Glomerular visceral epithelial cell (primary cell): ENCODE measurements around the gene CCDC88A.
"Not testable (repeated sequence)": the region's sequence is repeated elsewhere in the genome, so short reads cannot be mapped to it uniquely, and the experiment has no call there.

Experiments
- DNase-seq: peaks from one replicate; pipeline ENCODE4 v3.0.0-alpha.2; 2016; ENCODE audit errors: extremely low spot score

CCDC88A gene

DNA sequence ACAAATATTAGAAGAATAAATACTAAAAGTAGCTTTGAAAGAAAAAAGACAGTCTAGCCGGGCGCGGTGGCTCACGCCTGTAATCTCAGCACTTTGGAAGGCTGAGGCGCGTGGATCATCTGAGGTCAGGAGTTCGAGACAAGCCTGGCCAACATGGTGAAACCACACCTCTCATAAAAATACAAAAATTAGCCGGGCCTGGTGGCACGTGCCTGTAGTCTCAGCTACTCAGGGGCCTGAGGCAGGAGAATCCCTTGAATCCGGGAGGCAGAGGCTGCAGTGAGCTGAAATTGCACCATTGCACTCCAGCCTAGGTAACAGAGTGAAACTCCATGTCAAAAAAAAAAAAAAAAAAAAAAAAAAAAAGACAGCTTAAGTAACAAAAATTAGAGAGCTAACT, 34.1 kb downstream of the CCDC88A start:
- not testable (repeated sequence) for DNase-seq

DNA sequence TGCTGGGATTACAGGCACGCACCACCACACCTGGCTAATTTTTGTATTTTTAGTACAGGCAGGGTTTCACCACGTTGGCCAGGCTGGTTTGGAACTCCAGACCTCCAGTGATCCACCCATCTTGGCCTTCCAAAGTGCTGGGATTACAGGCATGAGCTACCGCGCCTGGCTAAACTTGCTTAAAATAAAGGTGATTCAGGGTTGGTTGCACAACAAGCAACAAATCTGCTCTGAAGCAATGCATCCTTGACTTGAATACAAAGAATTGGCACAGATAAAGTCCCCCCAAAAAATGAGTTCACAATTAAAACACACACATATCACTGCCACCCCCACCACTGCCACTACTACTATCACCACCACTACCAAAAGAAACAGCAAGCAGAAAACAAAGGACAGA, 34.9 kb downstream of the CCDC88A start:
- no peak for DNase-seq

DNA sequence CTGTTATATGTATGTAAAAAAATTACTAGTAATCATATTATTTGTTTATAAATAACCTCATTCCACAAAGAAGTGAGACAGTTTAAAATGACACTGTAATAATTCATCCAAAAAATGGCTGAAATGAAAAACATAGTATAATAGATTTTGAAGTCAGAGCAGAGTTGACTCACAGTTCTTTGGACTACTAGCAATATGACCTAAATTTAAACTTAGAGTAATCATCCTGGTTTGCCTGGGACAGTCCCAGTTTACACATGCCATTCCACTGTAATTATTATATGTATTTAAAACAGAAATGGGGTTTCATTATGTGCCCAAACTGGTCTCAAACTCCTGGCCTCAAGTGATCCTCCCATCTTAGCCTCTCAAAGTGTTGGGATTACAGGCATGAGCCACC, 48.3 kb downstream of the CCDC88A start:
- DNase-seq = no peak

DNA sequence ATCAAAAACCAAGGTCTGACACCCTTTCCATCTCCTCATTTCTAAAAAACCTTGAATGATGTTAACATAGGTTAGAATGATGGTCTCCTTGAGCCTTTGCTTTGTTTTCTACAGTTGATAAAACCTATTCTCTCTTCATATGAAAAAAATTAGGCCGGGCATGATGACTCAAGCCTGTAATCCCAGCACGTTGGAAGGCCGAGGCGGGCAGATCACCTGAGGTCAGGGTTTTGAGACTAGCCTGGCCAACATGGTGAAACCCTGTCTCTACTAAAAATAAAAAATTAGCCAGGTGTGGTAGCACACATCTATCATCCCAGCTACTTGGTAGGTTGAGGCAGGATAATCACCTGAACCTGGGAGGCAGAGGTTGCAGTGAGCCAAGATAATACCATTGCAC, 49.4 kb downstream of the CCDC88A start:
- no peak for DNase-seq

DNA sequence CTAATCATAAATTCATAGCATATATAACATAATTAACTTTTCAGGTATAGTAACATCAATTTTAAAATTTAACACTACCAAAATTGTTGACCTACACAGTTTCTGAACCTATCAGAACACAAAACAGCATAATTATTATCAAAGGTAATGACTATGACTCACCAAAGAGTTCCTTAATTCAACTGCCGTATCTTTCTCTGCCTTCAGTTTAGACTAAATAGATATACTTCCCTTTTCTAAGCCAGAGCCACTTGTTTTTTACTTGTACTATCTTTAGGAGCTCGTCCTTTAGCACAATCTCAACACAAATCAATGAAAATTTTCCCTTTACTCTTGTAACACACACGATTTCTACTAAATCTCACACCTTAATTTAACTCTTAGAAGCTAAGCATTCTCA, 54.4 kb downstream of the CCDC88A start:
- DNase-seq = no peak

DNA sequence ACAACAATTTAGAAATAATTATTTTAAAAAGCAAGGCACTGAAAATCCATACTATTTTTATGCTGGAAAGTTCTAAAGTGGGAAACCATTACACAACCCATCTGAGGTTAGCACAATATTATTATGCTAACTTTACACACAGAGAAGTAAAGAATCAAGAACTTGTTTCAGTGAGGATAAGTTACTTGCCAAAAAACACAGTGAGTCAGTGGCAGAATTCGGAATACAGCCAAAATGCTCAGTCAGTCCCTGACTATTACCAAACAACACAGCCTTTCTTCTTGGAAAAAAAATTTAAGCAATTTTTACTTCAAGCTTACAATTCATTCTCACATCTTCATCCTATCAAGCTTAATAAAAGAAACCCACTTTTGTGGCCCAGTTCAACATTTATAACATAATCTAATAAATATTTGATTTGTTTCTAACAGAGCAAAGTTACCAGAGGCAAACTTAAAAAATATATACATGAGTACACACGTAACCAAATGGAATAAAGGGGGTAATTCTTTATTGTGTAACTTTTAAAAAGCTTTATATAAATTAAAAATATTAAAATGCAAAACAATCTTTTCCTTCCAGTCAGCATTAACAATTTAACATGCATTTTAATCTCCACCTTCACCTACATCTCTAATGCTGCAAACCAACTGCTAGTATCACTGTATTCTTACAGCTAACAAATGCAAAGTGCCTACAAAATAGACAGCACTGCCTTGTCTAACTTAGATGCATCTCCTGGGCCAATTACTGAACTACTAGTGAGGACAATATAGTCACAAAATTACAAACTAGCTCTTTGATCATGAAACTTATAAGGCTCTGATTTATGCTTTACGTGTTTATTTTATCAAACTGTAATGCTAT, 55.2 kb downstream of the CCDC88A start:
- peak; percentile 60 for DNase-seq

DNA sequence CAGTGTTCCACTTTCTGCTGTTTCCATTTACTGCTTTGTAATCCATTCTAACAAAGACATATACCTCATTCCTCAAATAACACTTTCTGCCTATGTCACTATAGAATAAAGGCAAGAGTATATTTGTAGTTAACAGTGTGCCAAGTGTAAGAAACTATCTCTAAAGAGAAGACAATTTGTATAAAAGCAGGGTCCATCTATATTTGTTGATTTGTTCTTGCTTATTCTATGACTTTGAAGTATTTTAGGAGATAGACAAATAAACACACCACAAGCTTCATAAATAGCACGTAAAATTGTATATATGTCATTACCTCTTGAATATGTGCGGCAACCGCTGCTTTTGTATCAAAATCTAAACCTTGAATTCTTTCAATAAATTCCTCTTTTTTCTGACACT, 56.0 kb downstream of the CCDC88A start:
- no peak for DNase-seq

DNA sequence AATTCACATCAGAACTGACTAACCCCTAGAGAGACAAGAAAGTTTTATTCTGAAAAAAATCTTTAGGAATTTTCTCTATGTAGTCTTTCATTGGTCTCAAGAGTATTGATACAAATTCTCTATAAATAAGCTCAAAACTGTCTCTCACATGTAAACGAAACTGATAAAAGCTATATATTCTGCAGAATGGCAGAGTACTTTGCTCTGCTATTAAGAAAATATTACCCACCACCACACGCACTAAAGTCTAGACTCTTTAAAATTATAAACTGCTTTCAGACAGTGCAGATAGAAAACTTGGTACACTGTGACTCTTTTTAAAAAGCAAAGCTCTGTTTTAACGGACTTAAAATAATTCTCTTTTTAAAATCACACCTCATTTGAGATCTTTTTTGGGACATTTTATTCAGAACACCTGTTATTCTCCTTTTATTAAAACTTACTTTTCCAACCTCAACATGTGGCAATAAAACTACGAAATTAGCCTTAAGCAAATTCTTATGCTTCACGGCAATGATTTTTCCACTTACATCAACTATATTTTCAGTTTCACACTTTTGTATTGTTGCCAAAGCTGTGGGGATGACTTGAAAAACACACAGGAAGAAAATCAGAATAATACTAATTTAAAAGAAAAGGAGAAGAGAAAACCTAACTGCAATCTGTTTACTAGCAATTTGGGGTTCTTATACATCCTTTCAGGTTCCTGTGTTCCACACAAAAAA, 58.0 kb downstream of the CCDC88A start:
- DNase-seq = no peak

DNA sequence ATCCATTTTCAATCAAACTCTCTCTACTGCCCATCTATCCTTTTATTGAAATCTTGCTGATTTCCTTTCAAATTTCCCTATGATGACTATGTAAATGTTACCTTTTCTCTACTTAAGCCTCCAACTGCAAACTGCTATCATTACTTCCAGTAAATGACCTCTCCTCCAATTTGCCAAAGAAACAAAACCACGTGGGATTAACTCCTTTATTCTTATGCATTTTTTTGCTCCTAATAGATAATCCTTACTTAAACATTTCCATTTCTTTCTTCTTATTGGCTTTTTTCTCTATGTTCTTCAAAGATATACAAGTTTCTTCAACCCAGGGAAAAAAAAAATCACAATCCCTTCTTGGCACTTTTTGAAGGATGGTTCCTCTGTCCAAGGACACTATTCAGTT, 61.2 kb downstream of the CCDC88A start:
- DNase-seq = no peak

DNA sequence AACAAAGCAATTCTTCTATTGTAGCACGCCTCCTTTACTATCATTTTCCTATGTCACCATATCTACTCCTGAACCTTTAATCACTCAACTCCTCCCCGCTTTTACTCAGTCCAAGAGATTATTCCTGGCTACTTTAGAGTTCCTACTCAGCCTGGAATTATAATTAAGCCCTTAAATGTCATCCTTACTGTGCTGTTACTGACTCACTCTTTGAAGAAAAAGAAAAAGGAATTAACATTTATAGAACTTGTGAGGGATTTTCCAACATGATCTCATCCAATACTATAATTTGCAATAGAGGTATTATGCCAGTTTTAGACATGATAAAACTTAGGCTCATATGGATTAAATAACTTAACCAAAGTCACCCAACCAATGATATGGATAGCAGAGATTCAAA, 61.7 kb downstream of the CCDC88A start:
- DNase-seq = no peak

DNA sequence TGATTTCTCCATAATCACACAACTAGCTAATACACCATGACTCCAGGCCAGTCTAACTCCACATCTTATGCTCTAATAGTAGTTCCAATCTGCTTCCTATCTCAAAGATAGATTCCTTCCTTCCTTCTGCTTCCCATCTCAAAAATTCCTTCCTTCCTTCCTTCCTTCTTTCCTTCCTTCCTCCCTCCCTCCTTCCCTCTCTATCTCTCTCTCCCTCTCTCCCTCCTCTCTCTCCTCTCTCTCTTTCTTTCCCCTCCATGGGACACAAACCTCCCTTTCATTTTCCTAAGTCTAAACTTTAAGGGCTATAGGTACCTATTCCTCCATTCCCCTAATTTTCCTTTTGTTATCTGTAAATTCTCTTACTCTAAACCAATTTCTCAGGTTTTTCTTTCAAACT, 62.5 kb downstream of the CCDC88A start:
- no peak for DNase-seq

DNA sequence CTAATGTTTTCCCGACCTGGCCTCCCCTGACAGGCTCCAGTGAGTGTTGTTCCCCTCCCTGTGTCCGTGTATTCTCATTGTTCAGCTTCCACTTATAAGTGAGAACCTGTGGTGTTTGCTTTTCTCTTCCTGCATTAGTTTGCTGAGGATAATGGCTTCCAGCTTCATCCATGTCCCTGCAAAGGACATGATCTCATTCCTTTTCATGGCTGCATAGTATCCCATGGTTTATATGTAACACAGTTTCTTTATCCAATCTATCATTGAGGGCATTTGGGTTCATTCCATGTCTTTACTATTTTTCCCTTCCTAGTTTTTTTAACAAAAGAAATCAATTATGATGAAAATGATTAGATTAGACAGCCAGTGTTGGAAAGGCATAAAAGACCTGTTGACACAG, 63.5 kb downstream of the CCDC88A start:
- not testable (repeated sequence) for DNase-seq

DNA sequence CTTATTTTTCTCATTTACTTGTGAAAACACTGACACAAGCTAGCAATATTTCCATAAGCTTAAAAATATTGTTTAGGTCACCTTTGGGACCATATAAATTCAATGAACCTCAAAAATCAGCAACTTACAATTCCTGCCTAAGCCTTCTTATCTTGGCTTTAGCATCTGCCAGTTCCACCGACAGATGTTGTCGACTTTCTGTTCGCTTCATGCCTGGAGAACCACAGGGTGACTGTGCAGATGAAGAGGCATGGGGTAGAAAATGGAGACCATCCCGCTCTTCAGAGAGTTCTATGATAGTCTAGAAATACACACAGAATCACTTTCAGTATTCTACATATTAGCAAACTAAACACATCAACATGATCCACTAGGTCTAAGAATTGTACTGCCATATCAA, 64.2 kb downstream of the CCDC88A start:
- no peak for DNase-seq

DNA sequence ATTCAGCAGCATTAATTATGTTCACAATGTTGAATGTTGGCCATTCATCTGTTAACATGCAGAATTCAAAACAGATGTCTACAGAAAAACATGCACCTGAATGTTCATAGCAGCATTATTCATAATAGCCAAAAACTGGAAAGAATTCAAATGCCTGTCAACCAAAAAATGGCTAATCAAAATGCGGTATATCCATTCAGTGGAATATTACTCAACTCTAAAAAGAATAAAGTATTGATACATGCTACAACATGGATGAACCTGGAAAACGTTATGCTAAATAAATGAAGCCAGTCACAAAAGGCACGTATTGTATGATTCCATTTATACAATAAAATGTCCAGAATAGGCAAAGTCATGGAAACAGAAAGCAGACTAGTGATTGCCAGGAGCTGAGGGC, 68.0 kb downstream of the CCDC88A start:
- no peak for DNase-seq

DNA sequence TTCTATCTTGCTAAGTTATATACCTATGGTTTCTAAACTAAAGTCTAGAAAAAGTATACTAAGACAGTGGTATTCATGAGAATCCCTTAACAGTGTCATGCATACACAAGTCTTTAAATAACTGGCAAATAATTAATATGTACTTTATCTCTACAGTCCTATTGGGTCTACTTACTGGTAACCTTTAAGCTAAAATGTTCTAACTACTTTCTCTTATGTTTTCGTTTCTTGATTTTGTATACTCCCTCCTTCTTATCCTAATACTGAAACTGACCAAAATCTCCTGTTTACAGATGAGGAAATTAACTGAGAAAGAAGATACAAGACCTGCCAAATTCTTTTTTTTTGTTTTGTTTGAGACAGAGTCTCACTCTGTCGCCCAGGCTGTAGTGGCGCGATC, 74.6 kb downstream of the CCDC88A start:
- DNase-seq = no peak

DNA sequence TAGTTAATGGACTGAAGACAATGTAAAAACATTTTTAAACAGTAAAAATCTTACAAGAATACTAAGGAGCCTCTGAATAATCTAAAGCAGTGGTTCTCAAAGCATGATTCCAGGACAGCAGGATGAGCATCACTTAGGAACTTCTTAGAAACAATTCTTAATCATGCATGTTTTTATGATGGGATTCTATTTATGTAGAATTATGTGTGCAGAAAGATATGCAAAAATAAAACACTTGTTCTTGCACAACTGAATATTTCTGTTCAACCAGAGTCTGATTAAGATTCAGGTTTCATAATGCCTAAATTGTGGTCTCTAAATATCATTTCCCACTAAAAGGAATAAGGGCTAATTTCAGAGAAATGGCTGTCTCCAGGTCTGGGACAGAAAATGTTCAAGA, 81.4 kb downstream of the CCDC88A start:
- no peak for DNase-seq

DNA sequence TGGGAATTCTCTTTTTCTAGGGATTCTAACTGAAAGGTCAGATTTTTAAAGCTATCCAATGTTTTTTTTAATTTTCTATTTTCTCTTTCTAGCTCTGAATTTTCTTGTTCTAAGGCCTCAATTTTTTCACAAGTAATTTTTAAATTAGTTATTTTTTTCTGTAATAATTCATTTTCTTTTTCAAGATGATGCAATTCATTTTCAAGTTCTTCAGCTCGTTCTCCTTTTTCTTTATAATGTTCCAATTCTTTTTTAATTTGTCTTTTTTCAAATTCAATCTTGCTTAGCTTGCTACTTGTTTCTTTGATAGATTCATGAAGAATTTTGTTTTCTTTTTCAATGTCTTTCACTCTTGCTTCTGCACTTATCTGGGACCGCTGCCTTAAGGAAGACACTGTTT, 84.9 kb downstream of the CCDC88A start:
- no peak for DNase-seq

DNA sequence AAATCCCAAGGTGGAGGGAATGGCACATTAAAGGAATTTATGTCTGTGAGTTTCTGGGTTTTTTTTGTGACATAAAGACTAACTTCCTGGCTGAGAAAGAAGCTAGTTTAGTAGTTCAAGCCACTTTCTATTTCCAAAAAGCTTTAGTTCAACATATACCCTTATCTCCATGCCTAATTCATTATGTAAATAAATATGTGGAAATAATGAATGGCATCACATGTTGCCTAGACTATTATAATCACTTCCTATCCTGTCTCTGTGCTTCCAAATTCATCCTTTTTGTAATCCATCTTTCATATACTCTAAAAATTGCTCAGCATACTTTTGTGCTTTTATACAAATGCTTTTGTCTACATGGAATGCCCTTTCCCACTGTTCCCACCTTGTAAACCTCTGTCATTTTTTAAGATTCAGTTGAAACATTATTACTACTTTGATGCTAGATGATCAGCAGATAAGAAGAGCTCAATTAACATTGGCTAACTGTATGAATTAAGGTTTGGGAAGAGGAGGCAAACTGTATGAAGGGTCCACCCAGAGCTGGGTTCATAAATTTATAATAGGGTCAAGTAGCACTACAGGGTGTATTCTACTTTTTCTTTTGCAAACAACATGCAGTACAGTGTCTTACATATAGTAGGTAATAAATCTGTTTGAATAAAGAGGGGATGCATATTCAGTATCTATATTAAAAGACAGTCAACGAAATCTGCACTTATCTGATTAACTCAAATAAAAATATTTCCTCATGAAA, 88.9 kb downstream of the CCDC88A start:
- no peak for DNase-seq

DNA sequence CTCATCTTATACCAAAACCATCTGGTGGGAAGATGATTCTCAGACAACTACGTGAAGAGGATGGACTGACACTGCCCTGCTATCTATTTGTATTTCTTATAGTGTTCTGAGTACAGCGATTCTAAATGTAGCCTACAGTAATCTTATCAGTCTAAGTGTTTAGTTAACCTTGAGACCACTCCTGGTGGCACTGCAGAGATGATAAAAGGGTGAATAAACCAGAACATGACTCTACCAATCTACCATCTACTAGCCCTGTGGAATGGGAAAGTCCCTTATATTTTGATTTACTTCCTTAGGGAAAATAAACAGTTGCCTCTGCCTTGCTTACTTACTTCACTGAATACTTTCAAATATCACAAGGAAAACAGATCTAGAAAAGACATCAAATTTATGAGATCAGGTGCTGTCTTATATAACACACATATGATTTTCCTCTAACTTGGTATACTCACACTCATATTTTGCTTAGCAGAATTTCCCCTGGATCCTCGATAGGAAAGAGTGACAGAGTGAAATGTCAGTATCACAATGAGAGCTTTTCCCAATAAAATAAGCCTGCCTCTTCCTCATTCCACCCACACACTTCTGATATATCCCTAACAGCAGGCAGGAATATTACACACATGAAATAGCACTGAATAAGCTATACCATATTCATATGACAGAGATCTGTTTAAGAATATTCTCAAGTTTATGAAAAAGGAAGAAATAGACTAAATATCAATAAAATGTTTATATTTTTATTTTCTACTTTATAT, 92.0 kb downstream of the CCDC88A start:
- DNase-seq = no peak

DNA sequence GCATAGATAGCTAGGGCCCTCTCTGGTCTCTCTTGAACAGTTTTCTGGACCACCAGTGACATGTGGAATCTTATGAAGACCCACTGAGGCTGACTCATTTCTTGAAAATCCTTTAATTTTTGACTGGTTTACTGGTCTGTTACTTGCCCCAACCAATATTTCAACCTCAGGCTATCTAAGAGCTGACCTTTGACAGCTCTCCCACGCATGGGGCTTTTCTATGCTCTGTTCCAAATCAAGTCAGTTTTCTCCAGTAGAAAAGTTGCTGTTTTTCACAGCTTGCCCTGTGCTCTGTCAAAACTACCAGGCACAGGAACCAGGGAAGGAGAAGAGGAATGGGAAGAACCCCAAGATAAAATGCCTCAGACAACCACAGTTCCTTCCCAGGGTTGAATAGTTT, 104.7 kb downstream of the CCDC88A start:
- no peak for DNase-seq

DNA sequence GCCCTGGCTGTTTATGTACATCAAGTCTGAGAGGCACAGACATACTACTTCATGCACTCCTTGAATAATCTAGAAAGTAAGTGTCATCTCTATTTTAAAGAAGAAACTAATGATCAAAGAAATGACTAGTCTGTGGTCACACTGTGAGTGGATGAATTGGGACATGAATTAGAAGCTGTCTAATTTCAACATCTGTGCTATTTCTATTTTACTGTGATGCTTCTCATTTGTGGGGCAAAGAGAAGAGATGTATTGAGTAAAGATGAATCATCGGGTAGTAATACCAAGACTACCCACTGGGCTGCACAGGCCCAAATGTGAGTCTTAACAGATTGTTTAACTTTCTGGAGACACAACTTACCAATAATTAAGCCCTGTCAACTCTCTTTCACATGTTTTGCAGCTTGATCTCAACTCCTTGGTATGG, 108.2 kb downstream of the CCDC88A start:
- DNase-seq = no peak

DNA sequence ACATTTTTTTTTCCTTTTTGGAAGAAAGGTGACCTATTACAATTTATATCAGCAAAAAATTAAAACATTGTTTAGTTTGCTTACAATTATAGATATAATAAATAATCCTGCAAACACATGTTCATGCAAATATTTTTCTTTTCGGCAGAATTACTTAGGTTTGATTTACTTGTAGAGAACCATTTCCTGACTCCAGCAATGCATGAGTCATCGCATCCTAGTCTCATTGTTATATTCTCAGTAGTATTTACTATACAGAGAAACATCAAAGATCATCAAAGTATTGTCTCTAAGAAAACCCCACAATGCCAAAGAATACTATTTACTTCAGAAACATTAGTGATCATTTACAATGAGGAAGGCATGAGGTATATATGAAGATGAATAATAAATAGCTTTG, 110.2 kb downstream of the CCDC88A start:
- DNase-seq = peak; percentile 5
